BJ (cell line): ENCODE results near the gene KCNN3. TPM values are rescaled to one million over a fixed set of nuclear protein-coding genes. Genes with fewer than 3 reads are reported as not detected.

Experiments
- CTCF ChIA-PET: fragments of 350-600 bp; formaldehyde crosslinking; extraction: SDS; loops from one replicate; lab custom pipeline; 2021; ENCODE audit warnings: antibody characterized with exemption, inconsistent platforms; lab: Yijun Ruan, JAX
- POLR2A ChIA-PET: fragments of 300-600 bp; sonication (Branson Sonifier 250); formaldehyde crosslinking; extraction: SDS; loops from one replicate; lab custom pipeline; 2021; ENCODE audit warnings: antibody characterized with exemption; lab: Charles Lee
- DNase-seq: peaks from one replicate; pipeline ENCODE4 v3.0.0-alpha.2; 2011; ENCODE audit warnings: low read depth
- H3K27me3 ChIP-seq: 2 replicates; pipeline ENCODE4 v1.6.0; 2011; ENCODE audit warnings: low read length; ENCODE audit not compliant: control insufficient read depth, insufficient read depth
- H3K36me3 ChIP-seq: 2 replicates; pipeline ENCODE4 v1.5.1; 2011; ENCODE audit warnings: low read length; ENCODE audit not compliant: control insufficient read depth, insufficient read depth
- H3K4me3 ChIP-seq: 2 replicates; pipeline ENCODE4 v1.5.1; 2011; ENCODE audit warnings: low read depth, mild to moderate bottlenecking, control low read depth, low read length
- CTCF ChIP-seq: IDR thresholded peaks from 2 replicates; pipeline ENCODE4 v1.5.1; 2011; ENCODE audit warnings: low read depth, mild to moderate bottlenecking, control low read depth, inconsistent platforms, low read length, moderate library complexity; ENCODE audit not compliant: insufficient read depth
- polyA plus RNA-seq: library from polyadenylated mRNA; depleted of rRNA; stranded (reverse); fragments of >200 nt; gene quantifications from 2 replicates; pipeline ENCODE4 v1.2.3, GENCODE V29; 2011

KCNN3 gene
- polyA plus RNA-seq, 1 experiment: not detected

- Histone ChIP-seq H3K36me3 (no peaks in the 10 kb centered on the region), H3K27me3 (peaks cover 6% of the 10 kb centered on the region), H3K4me3 (no peak overlapping the region)
- ChIA-PET CTCF (no interaction called here), POLR2A (no interaction called here)
- no peak for DNase-seq
- TF ChIP-seq CTCF: no peak
These were observed 29.0 kb upstream of the KCNN3 start for GRCh38 chr1:154899041-154899440.

GRCh38 chr1:154896771-154897286, 26.7 kb upstream of the KCNN3 start:
- H3K27me3 ChIP-seq: peaks cover 6% of the 10 kb centered on the region
- CTCF ChIA-PET: interaction anchor here (0.6 to 2.4 kb wide), 2 partner anchors 18 to 96 kb away, joined by 4 to 10 read pairs; partner anchors contain the start of gene LENEP
- POLR2A ChIA-PET: no interaction called here
- no peak for DNase-seq
- H3K36me3 ChIP-seq: no peaks in the 10 kb centered on the region
- no peak for TF ChIP-seq CTCF
- no peak overlapping the region for H3K4me3 ChIP-seq

GRCh38 chr1:154895798-154896197, 25.7 kb upstream of the KCNN3 start:
- no peak for DNase-seq

GRCh38 chr1:154891452-154891851, 21.4 kb upstream of the KCNN3 start:
- Histone ChIP-seq H3K4me3 (no peak overlapping the region), H3K27me3 (peaks cover 9% of the 10 kb centered on the region), H3K36me3 (no peaks in the 10 kb centered on the region)
- ChIA-PET CTCF (interaction anchor here (2.5 to 2.6 kb wide), 2 partner anchors 13 to 332 kb away, joined by 7 to 9 read pairs; no protein-coding TSS in a partner anchor), POLR2A (no interaction called here)
- DNase-seq: no peak
- no peak for TF ChIP-seq CTCF

More at GRCh38 chr1:154895798-154896197, 25.7 kb upstream of the KCNN3 start:
- TF ChIP-seq CTCF: no peak
- ChIA-PET POLR2A (no interaction called here), CTCF (interaction anchor here (1.1 to 2.4 kb wide), 2 partner anchors 17 to 226 kb away, joined by 5 to 10 read pairs; no protein-coding TSS in a partner anchor)
- Histone ChIP-seq H3K4me3 (no peak overlapping the region), H3K36me3 (no peaks in the 10 kb centered on the region), H3K27me3 (peaks cover 6% of the 10 kb centered on the region)

GRCh38 chr1:154888757-154889156, 18.7 kb upstream of the KCNN3 start:
- CTCF ChIA-PET: interaction anchor here (0.9 to 1.1 kb wide), 3 partner anchors 10 to 409 kb away, joined by 3 to 4 read pairs (median 3); no protein-coding TSS in a partner anchor
- H3K36me3 ChIP-seq: no peaks in the 10 kb centered on the region
- peaks cover 11% of the 10 kb centered on the region for H3K27me3 ChIP-seq
- no peak for TF ChIP-seq CTCF
- no peak for DNase-seq
- POLR2A ChIA-PET: no interaction called here
- H3K4me3 ChIP-seq: no peak overlapping the region
